Ovary (tissue), 9 donors: ENCODE results near the gene PCSK5. TPM values are rescaled to one million over a fixed set of nuclear protein-coding genes. Genes with fewer than 3 reads are reported as not detected.
A peak's percentile ranks its signal among the peaks of the same experiment; 100 is the strongest.

Experiments used
- DNase-seq, 5 donors: peaks; one replicate each; pipeline ENCODE4 v3.0.0-alpha.2; 2019 to 2020
- H3K27ac ChIP-seq, 2 donors: fragments of 200-600 bp; one replicate each; pipeline versions ENCODE4 v1.5.1 to v1.8.0; 2019 to 2022
- H3K27me3 ChIP-seq: fragments of 200-600 bp; one replicate; pipeline ENCODE4 v1.8.0; 2022
- H3K36me3 ChIP-seq: fragments of 200-600 bp; sonication (generic); one replicate; pipeline ENCODE4 v1.5.1; 2019
- H3K4me1 ChIP-seq: one replicate; pipeline ENCODE4 v1.8.1; 2013; ENCODE audit warnings: mild to moderate bottlenecking, moderate library complexity; ENCODE audit not compliant: insufficient read depth
- H3K4me3 ChIP-seq: fragments of 200-600 bp; sonication (generic); one replicate; pipeline ENCODE4 v1.5.1; 2017
- H3K9me3 ChIP-seq, 2 donors: fragments of 200-600 bp in 1 of 2; sonication (generic) in 1 of 2; one replicate each; pipeline versions ENCODE4 v1.5.1 to v1.8.1; 2013 to 2019; ENCODE audit warnings: mild to moderate bottlenecking in 1 of 2, moderate library complexity in 1 of 2
- EP300 ChIP-seq: sonication (generic); formaldehyde crosslinking; IDR thresholded peaks from one replicate; pipeline ENCODE4 v1.6.1; 2017; ENCODE audit warnings: antibody characterized with exemption
- POLR2A ChIP-seq: fragments of 450-650 bp; IDR thresholded peaks from one replicate; pipeline ENCODE4 v1.6.1; 2017; ENCODE audit warnings: antibody characterized with exemption, mild to moderate bottlenecking, moderate library complexity
- WGBS, 3 donors: extraction: QIAGEN DNeasy Blood & Tissue Kit in 1 of 3; methylation state at CpG; one replicate each; pipeline versions ENCODE4 v1.1.5 to v1.1.7; 2013 to 2017; 5-methylcytosine and 5-hydroxymethylcytosine counted together
- intact Hi-C, 4 donors: fragments of 100-400 bp; cut with DNase I; formaldehyde crosslinking; loops; one replicate each; pipeline versions ENCODE4 v1.11.0 to v1.15.1; 2022 to 2023
- polyA plus RNA-seq, 2 donors: library from polyadenylated mRNA; stranded (reverse); fragments of 200-250 nt in 1 of 2; fragments of 350-450 nt in 1 of 2; fragmentation: Illumina TruSeq in 1 of 2; extraction: RNeasy Lipid Tissue Mini Kit (QIAGEN cat#74804) in 1 of 2; gene quantifications; one replicate each; pipeline ENCODE4 v1.2.3, GENCODE V29; 2013 to 2014
- total RNA-seq, 7 donors: library from RNA; depleted of rRNA in 2 of 7; stranded (reverse); fragments of >200 nt in 2 of 7; fragmentation: NEBNext Ultra II Directional in 3 of 7; extraction: Animal tissue kit (Norgen Biotek cat#: 25700) in 3 of 7; gene quantifications; one replicate each; pipeline versions ENCODE4 v1.1.0 to v1.2.4, GENCODE V29; 2016 to 2023
- TF ChIP-seq, protein P1 (sequence below), 3 donors: fragments of 450-650 bp in 2 of 3; fragments of 200-600 bp in 1 of 3; IDR thresholded peaks; one replicate each; pipeline versions ENCODE4 v1.5.1 to v1.8.0; 2016 to 2022; ENCODE audit warnings: antibody characterized with exemption in 3 of 3, mild to moderate bottlenecking in 1 of 3
- donor health status: DM: no; HTN: no; CAD: no; lungs with moderate emphysema.
- donor health status: DM: no; HTN: no; CAD: no.
- donor health status: Bipolar disorder and iron deficiency.
- donor health status: DM: yes; HTN: yes; CAD: no.
- donor health status: DM: no; HTN: no; CAD: no.
- donor health status: DM: yes; HTN: yes; CAD: no.

Gene PCSK5
- total and polyA plus RNA-seq, 9 donors: 12.7 to 41.8 (median 28.3) TPM

DNA sequence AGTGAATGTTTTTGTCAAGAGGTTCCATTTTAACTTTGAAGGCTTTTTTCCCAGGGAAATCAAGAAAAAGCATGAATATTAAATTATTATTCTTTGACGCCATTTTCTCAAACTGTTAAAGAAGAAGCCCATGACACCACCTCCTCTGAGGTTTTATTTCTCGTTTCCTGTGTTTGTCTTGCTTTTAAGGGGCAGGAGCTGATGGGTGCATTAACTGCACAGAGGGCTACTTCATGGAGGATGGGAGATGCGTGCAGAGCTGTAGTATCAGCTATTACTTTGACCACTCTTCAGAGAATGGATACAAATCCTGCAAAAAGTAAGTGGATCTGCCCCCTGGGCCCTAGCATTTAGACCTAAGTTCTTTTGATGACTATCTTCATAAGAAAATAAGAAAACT is 298.4 kb downstream of the PCSK5 start:
- Histone ChIP-seq H3K4me3 (no peak overlapping the region), H3K4me1 (no peaks in the 10 kb centered on the region), H3K27ac (no peak overlapping the region), H3K36me3 (no peaks in the 10 kb centered on the region), H3K27me3 (no peaks in the 10 kb centered on the region), H3K9me3 (no peaks in the 10 kb centered on the region)
- WGBS, 3 donors: 93 to 96% (median 96%) methylated on average over 3 of the region's 3 CpGs
- DNase-seq: no peak
- TF ChIP-seq, protein P1, sequence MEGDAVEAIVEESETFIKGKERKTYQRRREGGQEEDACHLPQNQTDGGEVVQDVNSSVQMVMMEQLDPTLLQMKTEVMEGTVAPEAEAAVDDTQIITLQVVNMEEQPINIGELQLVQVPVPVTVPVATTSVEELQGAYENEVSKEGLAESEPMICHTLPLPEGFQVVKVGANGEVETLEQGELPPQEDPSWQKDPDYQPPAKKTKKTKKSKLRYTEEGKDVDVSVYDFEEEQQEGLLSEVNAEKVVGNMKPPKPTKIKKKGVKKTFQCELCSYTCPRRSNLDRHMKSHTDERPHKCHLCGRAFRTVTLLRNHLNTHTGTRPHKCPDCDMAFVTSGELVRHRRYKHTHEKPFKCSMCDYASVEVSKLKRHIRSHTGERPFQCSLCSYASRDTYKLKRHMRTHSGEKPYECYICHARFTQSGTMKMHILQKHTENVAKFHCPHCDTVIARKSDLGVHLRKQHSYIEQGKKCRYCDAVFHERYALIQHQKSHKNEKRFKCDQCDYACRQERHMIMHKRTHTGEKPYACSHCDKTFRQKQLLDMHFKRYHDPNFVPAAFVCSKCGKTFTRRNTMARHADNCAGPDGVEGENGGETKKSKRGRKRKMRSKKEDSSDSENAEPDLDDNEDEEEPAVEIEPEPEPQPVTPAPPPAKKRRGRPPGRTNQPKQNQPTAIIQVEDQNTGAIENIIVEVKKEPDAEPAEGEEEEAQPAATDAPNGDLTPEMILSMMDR (IDR thresholded peaks at IDR 0.05): no peak
- TF ChIP-seq EP300 (no peak), POLR2A (no peak)
- intact Hi-C loops: no loop called here

DNA sequence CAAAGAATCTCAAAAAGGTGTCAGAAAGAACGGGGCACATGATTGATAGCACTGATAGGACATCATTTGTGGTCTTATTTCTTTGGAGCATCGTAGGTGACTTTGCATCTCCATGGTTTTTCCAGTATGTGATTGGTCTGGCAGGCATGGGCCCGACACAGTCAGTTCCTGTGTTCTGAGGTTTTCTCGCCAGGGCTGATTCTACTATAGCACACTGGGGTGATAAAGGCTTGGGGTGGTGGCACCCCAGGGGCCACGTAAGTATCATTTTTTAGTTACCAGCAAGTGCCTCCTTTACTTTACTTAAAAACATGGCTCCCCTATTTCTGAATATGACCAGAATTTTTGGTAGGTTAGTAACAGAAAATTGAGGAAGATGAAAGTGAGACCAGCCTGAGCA is 301.0 kb downstream of the PCSK5 start:
- H3K9me3 ChIP-seq: no peaks in the 10 kb centered on the region
- H3K36me3 ChIP-seq: no peaks in the 10 kb centered on the region
- no peaks in the 10 kb centered on the region for H3K4me1 ChIP-seq
- TF ChIP-seq EP300 (no peak), POLR2A (no peak)
- TF ChIP-seq, protein P1 (IDR thresholded peaks at IDR 0.05): no peak
- no peak overlapping the region for H3K4me3 ChIP-seq
- H3K27me3 ChIP-seq: no peaks in the 10 kb centered on the region
- 91 to 97% (median 93%) methylated on average over 5 of the region's 5 CpGs for WGBS, 3 donors
- DNase-seq: no peak
- intact Hi-C loops: no loop called here
- H3K27ac ChIP-seq: no peak overlapping the region

- no peaks in the 10 kb centered on the region for H3K27me3 ChIP-seq
- no peak for TF ChIP-seq POLR2A
- TF ChIP-seq, protein P1 (IDR thresholded peaks at IDR 0.05): no peak
- TF ChIP-seq EP300: no peak
- no peak overlapping the region for H3K4me3 ChIP-seq
- no peaks in the 10 kb centered on the region for H3K9me3 ChIP-seq
- intact Hi-C loops: no loop called here
- no peaks in the 10 kb centered on the region for H3K4me1 ChIP-seq
- no peaks in the 10 kb centered on the region for H3K36me3 ChIP-seq
- H3K27ac ChIP-seq: no peak overlapping the region
- 98 to 99% (median 99%) methylated on average over 3 of the region's 3 CpGs for WGBS, 3 donors
- DNase-seq: no peak
Observed at GRCh38 chr9:76192013-76192412, 301.5 kb downstream of the PCSK5 start.

DNA sequence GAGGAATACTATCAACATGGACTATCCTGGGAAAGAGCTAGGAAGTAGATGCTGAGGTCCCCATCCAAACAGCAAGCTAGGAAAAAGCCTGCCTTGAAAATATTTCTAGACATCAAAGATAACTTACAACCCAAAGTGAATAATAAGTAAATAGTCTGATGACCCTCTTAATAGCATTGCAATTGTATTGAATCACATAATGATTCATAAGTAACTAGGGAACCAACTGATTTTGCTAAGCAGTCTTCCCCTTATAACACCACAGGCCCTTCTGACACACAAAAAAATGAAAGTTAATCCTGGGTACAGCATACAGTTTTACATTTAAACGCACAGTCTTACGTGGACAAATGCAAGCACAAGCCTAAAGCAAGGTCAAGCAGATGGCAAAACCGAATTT is 304.4 kb downstream of the PCSK5 start:
- intact Hi-C loops: no loop called here

DNA sequence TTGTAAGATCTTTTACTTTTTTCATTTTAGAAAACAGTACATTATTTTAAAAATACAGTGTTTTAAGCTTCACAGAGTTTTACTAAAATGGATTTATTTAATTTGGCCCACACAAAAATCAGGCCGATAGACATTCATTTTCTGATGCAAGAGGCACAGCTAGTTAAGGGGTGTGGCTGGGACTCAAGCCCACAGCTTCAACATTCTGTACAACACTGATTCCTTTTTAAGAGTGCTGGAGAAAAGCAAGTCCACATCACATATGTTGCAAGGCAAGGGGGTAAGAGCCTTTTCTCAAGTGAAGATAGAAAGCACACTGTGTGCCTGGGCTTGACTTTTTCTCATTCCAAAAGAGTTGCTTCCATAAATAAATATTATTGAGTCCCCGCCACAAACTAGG is 307.9 kb downstream of the PCSK5 start:
- peak in 1 of 5 donors; percentile 60 for DNase-seq
- Histone ChIP-seq H3K36me3 (no peaks in the 10 kb centered on the region), H3K27ac (peak overlapping the region in 1 of 2 donors; percentile 16), H3K4me3 (no peak overlapping the region), H3K9me3 (no peaks in the 10 kb centered on the region), H3K27me3 (no peaks in the 10 kb centered on the region), H3K4me1 (peaks cover 7% of the 10 kb centered on the region)
- 46 to 53% (median 51%) methylated on average over 2 of the region's 2 CpGs for WGBS, 3 donors
- no peak for TF ChIP-seq EP300
- TF ChIP-seq, protein P1 (IDR thresholded peaks at IDR 0.05): no peak
- no peak for TF ChIP-seq POLR2A
- intact Hi-C loops: no loop called here

More for the DNA sequence above, 304.4 kb downstream of the PCSK5 start:
- Histone ChIP-seq H3K36me3 (no peaks in the 10 kb centered on the region), H3K4me3 (no peak overlapping the region), H3K9me3 (no peaks in the 10 kb centered on the region), H3K27ac (no peak overlapping the region), H3K27me3 (no peaks in the 10 kb centered on the region), H3K4me1 (no peaks in the 10 kb centered on the region)
- WGBS, 3 donors: 93 to 99% (median 94%) methylated on average over 3 of the region's 3 CpGs
- no peak for DNase-seq
- TF ChIP-seq EP300: no peak
